ENCODE results near the gene SGTA.

Gene SGTA

GRCh38 chr19:2805261-2805900 lies 22.3 kb upstream of the SGTA start:
- DNase-seq (ENCODE audit: low spot score) = no peak
- no peaks in the 10 kb centered on the region for H3K9me3 Mint-ChIP-seq
- no peaks in the 10 kb centered on the region for H3K4me1 Mint-ChIP-seq (ENCODE audit: low read depth)
- H3K27ac Mint-ChIP-seq = no peak overlapping the region
- H3K4me3 Mint-ChIP-seq = no peak overlapping the region
- H3K27me3 Mint-ChIP-seq (ENCODE audit: low read depth) = no peaks in the 10 kb centered on the region
- H3K36me3 Mint-ChIP-seq (ENCODE audit: low read depth) = peaks cover 19% of the 10 kb centered on the region

- H3K4me3 Mint-ChIP-seq = no peak overlapping the region
- H3K9me3 Mint-ChIP-seq = no peaks in the 10 kb centered on the region
- DNase-seq (ENCODE audit: low spot score) = no peak
- no peak overlapping the region for H3K27ac Mint-ChIP-seq
- H3K36me3 Mint-ChIP-seq (ENCODE audit: low read depth) = peaks cover 17% of the 10 kb centered on the region
- no peaks in the 10 kb centered on the region for H3K27me3 Mint-ChIP-seq (ENCODE audit: low read depth)
- H3K4me1 Mint-ChIP-seq (ENCODE audit: low read depth) = no peaks in the 10 kb centered on the region
These were observed 21.3 kb upstream of the SGTA start for GRCh38 chr19:2804156-2805004.

DNA sequence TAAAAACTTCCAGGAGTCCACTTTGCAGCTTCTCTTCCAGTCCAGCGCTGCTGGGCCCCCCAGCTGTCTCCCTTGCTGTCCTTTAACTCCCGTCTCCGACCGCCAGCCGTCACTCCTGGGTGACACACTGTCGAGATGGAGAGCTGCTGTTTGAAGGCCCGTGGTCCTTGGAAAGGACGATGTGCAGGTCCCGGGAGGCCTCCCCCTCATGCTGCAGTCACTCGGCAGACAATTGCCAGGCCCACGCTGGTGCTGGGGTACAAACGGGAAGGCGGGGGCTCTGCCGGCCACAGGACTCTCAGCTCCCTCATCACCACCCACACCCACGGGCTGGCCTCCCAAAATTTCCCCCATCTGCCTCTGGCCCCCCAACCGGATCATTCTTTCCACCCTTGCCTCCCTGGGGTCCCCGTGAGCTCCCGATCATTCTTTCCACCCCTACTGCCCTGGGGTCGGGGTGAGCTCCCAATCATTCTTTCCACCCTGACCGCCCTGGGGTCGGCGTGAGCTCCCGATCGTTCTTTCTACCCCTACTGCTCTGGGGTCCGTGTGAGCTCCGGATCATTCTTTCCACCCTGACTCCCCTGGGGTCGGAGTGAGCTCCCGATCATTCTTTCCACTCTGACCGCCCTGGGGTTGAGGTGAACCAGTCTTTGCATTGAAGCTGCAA lies 20.5 kb upstream of the SGTA start:
- no peak for DNase-seq (ENCODE audit: low spot score)
- H3K27me3 Mint-ChIP-seq (ENCODE audit: low read depth) = no peaks in the 10 kb centered on the region
- no peaks in the 10 kb centered on the region for H3K9me3 Mint-ChIP-seq
- peaks cover 14% of the 10 kb centered on the region for H3K36me3 Mint-ChIP-seq (ENCODE audit: low read depth)
- H3K27ac Mint-ChIP-seq = no peak overlapping the region
- H3K4me1 Mint-ChIP-seq (ENCODE audit: low read depth) = no peaks in the 10 kb centered on the region
- H3K4me3 Mint-ChIP-seq = no peak overlapping the region

DNA sequence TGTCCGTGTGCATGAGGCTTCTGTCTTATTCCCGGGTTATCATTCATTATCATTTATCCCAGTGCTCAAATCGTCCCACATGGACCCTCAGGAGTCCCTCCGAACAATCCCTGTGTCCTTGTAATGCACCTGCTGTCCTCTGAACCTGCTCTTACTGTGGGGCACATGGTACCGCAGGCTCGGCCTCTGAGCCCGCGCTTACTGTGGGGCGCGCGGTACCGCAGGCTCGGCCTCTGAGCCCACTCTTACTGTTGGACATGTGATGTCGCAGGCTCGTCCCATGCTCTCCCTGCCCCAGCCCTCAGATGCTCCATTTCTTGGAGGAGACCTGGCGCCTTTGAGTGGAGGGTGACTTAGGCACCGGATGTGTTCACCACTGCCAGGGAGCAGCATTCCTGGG lies 19.8 kb upstream of the SGTA start:
- Mint-ChIP-seq H3K4me1 (ENCODE audit: low read depth) (no peaks in the 10 kb centered on the region), H3K27me3 (ENCODE audit: low read depth) (no peaks in the 10 kb centered on the region), H3K9me3 (no peaks in the 10 kb centered on the region), H3K27ac (no peak overlapping the region), H3K36me3 (ENCODE audit: low read depth) (peaks cover 14% of the 10 kb centered on the region), H3K4me3 (no peak overlapping the region)
- DNase-seq (ENCODE audit: low spot score) = no peak

- H3K27me3 Mint-ChIP-seq (ENCODE audit: low read depth) = no peaks in the 10 kb centered on the region
- DNase-seq (ENCODE audit: low spot score) = no peak
- no peak overlapping the region for H3K27ac Mint-ChIP-seq
- no peaks in the 10 kb centered on the region for H3K4me1 Mint-ChIP-seq (ENCODE audit: low read depth)
- no peaks in the 10 kb centered on the region for H3K9me3 Mint-ChIP-seq
- no peak overlapping the region for H3K4me3 Mint-ChIP-seq
- peaks cover 17% of the 10 kb centered on the region for H3K36me3 Mint-ChIP-seq (ENCODE audit: low read depth)
These were observed 17.4 kb upstream of the SGTA start for GRCh38 chr19:2800506-2800905.

- H3K27me3 Mint-ChIP-seq (ENCODE audit: low read depth) = no peaks in the 10 kb centered on the region
- H3K27ac Mint-ChIP-seq = no peak overlapping the region
- H3K36me3 Mint-ChIP-seq (ENCODE audit: low read depth) = peaks cover 19% of the 10 kb centered on the region
- no peaks in the 10 kb centered on the region for H3K4me1 Mint-ChIP-seq (ENCODE audit: low read depth)
- DNase-seq (ENCODE audit: low spot score) = no peak
- no peak overlapping the region for H3K4me3 Mint-ChIP-seq
- no peaks in the 10 kb centered on the region for H3K9me3 Mint-ChIP-seq
These were observed 16.4 kb upstream of the SGTA start for GRCh38 chr19:2799273-2800020.

DNA sequence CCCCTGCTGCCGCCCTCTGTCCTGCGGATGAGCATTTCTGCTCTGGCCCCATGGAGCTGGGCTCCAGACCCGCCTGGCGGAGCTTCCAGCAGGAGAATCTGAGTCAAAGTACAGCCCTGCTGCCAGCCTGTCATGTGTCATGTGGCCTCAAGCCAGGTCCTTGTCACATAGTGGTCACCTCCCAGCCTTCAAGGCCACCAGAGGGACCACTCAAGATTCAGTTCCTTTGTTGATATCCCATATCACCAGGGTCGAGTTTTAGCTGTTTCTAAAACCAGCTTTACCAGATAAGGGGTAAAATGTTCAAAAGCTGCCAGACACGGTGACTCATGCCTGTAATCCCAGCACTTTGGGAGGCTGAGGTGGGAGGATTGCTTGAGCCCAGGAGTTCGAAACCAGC lies 15.7 kb upstream of the SGTA start:
- no peaks in the 10 kb centered on the region for H3K9me3 Mint-ChIP-seq
- H3K27ac Mint-ChIP-seq = no peak overlapping the region
- no peaks in the 10 kb centered on the region for H3K27me3 Mint-ChIP-seq (ENCODE audit: low read depth)
- no peak overlapping the region for H3K4me3 Mint-ChIP-seq
- H3K36me3 Mint-ChIP-seq (ENCODE audit: low read depth) = peaks cover 20% of the 10 kb centered on the region
- H3K4me1 Mint-ChIP-seq (ENCODE audit: low read depth) = no peaks in the 10 kb centered on the region
- DNase-seq (ENCODE audit: low spot score) = no peak

DNA sequence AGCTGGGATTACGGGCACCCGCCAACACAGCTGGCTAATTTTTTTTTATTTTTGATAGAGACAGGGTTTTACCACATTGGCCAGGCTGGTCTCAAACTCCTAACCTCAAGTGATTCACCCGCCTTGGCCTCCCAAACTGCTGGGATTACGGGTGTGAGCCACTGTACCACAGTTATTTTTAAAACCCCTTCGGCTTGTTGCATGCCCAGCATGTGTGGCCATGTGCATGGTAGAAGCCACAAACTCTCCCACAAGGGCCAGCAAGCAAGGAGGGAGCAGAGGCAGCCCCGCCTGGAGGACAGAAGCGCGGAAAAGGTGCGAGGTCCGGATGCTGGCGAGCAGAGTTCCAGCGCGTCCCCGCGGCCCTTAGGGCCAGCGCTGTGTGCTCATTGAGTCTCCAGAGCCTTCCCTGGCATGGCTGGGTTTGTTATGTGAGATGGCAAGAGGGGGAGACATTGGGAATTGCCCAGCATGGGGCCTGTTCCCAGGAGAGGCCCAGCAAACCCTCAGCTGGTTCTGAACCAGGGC lies 15.1 kb upstream of the SGTA start:
- no peaks in the 10 kb centered on the region for H3K27me3 Mint-ChIP-seq (ENCODE audit: low read depth)
- H3K4me3 Mint-ChIP-seq = no peak overlapping the region
- H3K27ac Mint-ChIP-seq = no peak overlapping the region
- H3K36me3 Mint-ChIP-seq (ENCODE audit: low read depth) = peaks cover 23% of the 10 kb centered on the region
- no peaks in the 10 kb centered on the region for H3K9me3 Mint-ChIP-seq
- no peaks in the 10 kb centered on the region for H3K4me1 Mint-ChIP-seq (ENCODE audit: low read depth)
- no peak for DNase-seq (ENCODE audit: low spot score)

DNA sequence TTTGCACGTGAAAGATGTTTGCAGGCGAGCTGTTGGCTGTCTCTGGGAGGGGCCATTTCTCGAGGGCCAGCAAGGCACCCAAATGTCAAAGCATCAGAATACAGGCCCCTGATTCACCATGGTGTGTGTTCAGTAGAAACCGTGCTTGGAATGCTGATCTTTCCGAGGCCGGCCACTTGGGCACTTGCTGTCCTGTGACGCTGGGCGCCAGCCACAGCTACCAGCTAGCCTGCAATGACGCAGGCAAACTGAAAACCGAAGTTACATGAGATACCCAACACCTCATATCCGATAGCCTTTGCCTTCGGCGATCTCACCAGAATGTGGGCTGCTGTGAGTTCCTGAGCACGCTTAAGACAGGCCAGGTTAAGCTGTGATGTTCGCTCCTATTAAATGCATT lies 14.2 kb upstream of the SGTA start:
- H3K27ac Mint-ChIP-seq = no peak overlapping the region
- DNase-seq (ENCODE audit: low spot score) = no peak
- peaks cover 21% of the 10 kb centered on the region for H3K36me3 Mint-ChIP-seq (ENCODE audit: low read depth)

GRCh38 chr19:2796659-2797266 lies 13.7 kb upstream of the SGTA start:
- H3K27ac Mint-ChIP-seq = no peak overlapping the region
- H3K4me3 Mint-ChIP-seq = no peak overlapping the region
- no peaks in the 10 kb centered on the region for H3K9me3 Mint-ChIP-seq
- peaks cover 21% of the 10 kb centered on the region for H3K36me3 Mint-ChIP-seq (ENCODE audit: low read depth)
- no peak for DNase-seq (ENCODE audit: low spot score)
- H3K27me3 Mint-ChIP-seq (ENCODE audit: low read depth) = no peaks in the 10 kb centered on the region
- H3K4me1 Mint-ChIP-seq (ENCODE audit: low read depth) = no peaks in the 10 kb centered on the region

More for the DNA sequence above, 14.2 kb upstream of the SGTA start:
- Mint-ChIP-seq H3K9me3 (no peaks in the 10 kb centered on the region), H3K27me3 (ENCODE audit: low read depth) (no peaks in the 10 kb centered on the region), H3K4me1 (ENCODE audit: low read depth) (no peaks in the 10 kb centered on the region), H3K4me3 (no peak overlapping the region)

- Mint-ChIP-seq H3K27me3 (ENCODE audit: low read depth) (no peaks in the 10 kb centered on the region), H3K36me3 (ENCODE audit: low read depth) (peaks cover 20% of the 10 kb centered on the region), H3K27ac (no peak overlapping the region), H3K4me1 (ENCODE audit: low read depth) (no peaks in the 10 kb centered on the region), H3K9me3 (no peaks in the 10 kb centered on the region), H3K4me3 (no peak overlapping the region)
- no peak for DNase-seq (ENCODE audit: low spot score)
These were observed 13.0 kb upstream of the SGTA start for GRCh38 chr19:2795827-2796658.

GRCh38 chr19:2793577-2793976 lies 10.5 kb upstream of the SGTA start:
- Mint-ChIP-seq H3K27ac (no peak overlapping the region), H3K9me3 (no peaks in the 10 kb centered on the region), H3K4me1 (ENCODE audit: low read depth) (peaks cover 4% of the 10 kb centered on the region), H3K36me3 (ENCODE audit: low read depth) (peaks cover 21% of the 10 kb centered on the region), H3K27me3 (ENCODE audit: low read depth) (no peaks in the 10 kb centered on the region), H3K4me3 (no peak overlapping the region)
- no peak for DNase-seq (ENCODE audit: low spot score)

GRCh38 chr19:2793126-2793525 lies 10.1 kb upstream of the SGTA start:
- DNase-seq (ENCODE audit: low spot score) = no peak
- peaks cover 21% of the 10 kb centered on the region for H3K36me3 Mint-ChIP-seq (ENCODE audit: low read depth)
- H3K27ac Mint-ChIP-seq = no peak overlapping the region
- H3K4me1 Mint-ChIP-seq (ENCODE audit: low read depth) = peaks cover 4% of the 10 kb centered on the region
- no peaks in the 10 kb centered on the region for H3K27me3 Mint-ChIP-seq (ENCODE audit: low read depth)
- no peak overlapping the region for H3K4me3 Mint-ChIP-seq
- no peaks in the 10 kb centered on the region for H3K9me3 Mint-ChIP-seq
